ENCODE data around the gene CADPS. TPM values are rescaled to one million over a fixed set of nuclear protein-coding genes. Genes with fewer than 3 reads are reported as not detected.

CADPS gene
- total RNA-seq = 10 to 100 TPM; 29.4 to 64.2 (median 51.7) TPM
- 37.5 TPM for polyA plus RNA-seq
- long read RNA-seq, donor 1, full-length matches to known transcripts = 2 of 30 reads
- long read RNA-seq, donor 1, partial matches to known transcripts = 15 of 30 reads
- long read RNA-seq, donor 1, other reads (novel, unspliced or antisense) = 13 of 30 reads
- long read RNA-seq, donor 2, partial matches to known transcripts = 12 of 18 reads
- long read RNA-seq, donor 2, other reads (novel, unspliced or antisense) = 5 of 18 reads
- long read RNA-seq, donor 3, partial matches to known transcripts = 6 of 13 reads
- long read RNA-seq, donor 3, other reads (novel, unspliced or antisense) = 7 of 13 reads
- long read RNA-seq, donor 4, partial matches to known transcripts = 13 of 22 reads
- long read RNA-seq, donor 4, other reads (novel, unspliced or antisense) = 9 of 22 reads

- intact Hi-C loops (cut with DNase I) = loop anchor here in 3 of 4 donors (10.0 kb wide), 3 partner anchors 210 to 320 kb away; no protein-coding TSS in a partner anchor
- H3K27me3 ChIP-seq (ENCODE audit: control insufficient read depth, insufficient read depth) = no peaks in the 10 kb centered on the region
- H3K9me3 ChIP-seq (ENCODE audit: control insufficient read depth, low read length) = no peaks in the 10 kb centered on the region
- WGBS = under 1% methylated on average over 85 of the region's 85 CpGs
- no peaks in the 10 kb centered on the region for H3K4me1 ChIP-seq (ENCODE audit: control insufficient read depth, insufficient read depth, low read length)
- DNase-seq (peak; percentile 18 to 58 (median 53)), ATAC-seq (peak; percentile 9 to 50)
- peak within 1 kb of the TSS; percentile 49 for H3K4me3 ChIP-seq (ENCODE audit: low read length)
- H3K27ac ChIP-seq (ENCODE audit: low read length) = peak within 1 kb of the TSS; percentile 56
Observed at GRCh38 chr3:62874711-62875557, at the start of gene CADPS. TSS of gene CADPS (minus strand) at chr3:62875416. CDS start at chr3:62875029, 387 bp downstream.

DNA sequence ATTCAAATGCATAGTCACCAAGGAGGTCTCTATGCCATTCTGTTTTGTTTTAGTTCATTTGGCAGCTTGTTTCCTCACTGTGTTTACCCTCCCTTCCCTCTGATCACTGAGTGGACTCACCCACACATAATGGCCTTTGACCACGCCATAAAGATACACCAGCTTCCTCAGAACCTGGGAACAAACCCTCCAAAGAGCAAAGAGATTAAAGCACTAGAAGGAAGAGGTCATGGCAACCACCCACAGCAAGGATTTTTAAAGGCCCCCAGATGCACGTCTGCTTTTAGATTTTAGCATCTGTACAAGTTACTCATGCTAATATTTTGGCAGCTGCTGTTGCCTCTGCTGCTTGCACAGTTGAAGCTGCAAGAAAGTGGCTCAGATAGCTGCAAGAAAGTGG is 47.9 kb upstream of the CADPS start:
- H3K27me3 ChIP-seq (ENCODE audit: control insufficient read depth, insufficient read depth) = no peaks in the 10 kb centered on the region
- peaks cover 2% of the 10 kb centered on the region for H3K4me1 ChIP-seq (ENCODE audit: control insufficient read depth, insufficient read depth, low read length)
- intact Hi-C loops (cut with DNase I) = no loop called here
- no peak for DNase-seq
- H3K27ac ChIP-seq (ENCODE audit: low read length) = no peak overlapping the region
- H3K9me3 ChIP-seq (ENCODE audit: control insufficient read depth, low read length) = no peaks in the 10 kb centered on the region
- H3K4me3 ChIP-seq (ENCODE audit: low read length) = no peak overlapping the region
- 35% methylated on average over 2 of the region's 2 CpGs for WGBS
- no peak for ATAC-seq

DNA sequence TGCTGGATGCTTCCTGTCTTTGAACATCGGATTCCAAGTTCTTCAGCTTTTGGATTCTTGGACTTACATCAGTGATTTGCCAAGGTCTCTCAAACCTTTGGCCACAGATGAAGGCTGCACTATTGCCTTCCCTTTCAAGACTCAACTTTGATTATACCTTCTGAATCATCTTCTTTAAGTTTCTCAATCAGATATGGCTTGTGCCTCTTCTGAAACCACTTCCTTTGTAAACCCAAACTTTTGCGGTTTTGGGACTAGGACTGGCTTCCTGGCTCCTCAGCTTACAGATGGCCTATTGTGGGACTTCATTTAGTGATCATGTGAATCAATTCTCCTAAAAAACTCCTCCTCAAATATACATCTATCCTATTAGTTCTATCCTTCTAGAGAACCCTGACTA is 47.1 kb upstream of the CADPS start:
- no peak overlapping the region for H3K4me3 ChIP-seq (ENCODE audit: low read length)
- H3K27me3 ChIP-seq (ENCODE audit: control insufficient read depth, insufficient read depth) = no peaks in the 10 kb centered on the region
- WGBS = 57% methylated on average over 2 of the region's 2 CpGs
- ATAC-seq = no peak
- peaks cover 2% of the 10 kb centered on the region for H3K4me1 ChIP-seq (ENCODE audit: control insufficient read depth, insufficient read depth, low read length)
- H3K9me3 ChIP-seq (ENCODE audit: control insufficient read depth, low read length) = no peaks in the 10 kb centered on the region
- intact Hi-C loops (cut with DNase I) = no loop called here
- no peak overlapping the region for H3K27ac ChIP-seq (ENCODE audit: low read length)
- no peak for DNase-seq

DNA sequence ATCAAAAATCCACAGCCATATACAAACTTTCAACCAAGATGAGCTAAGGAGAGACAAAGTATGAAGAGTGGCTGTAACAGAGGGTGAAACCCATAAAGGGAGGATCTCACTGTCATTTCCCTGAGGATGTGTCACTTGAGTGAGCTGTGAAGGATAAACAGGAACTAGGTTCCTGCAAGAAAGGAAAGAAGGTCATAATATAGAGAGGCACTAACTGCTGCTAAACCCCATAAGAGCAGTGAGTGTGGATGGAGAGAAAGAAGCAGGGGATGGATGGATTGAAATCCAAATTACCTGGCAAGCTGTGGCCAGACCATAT is 45.2 kb upstream of the CADPS start:
- intact Hi-C loops (cut with DNase I) = no loop called here

GRCh38 chr3:62919784-62920465 is 44.7 kb upstream of the CADPS start:
- Histone ChIP-seq H3K4me1 (ENCODE audit: control insufficient read depth, insufficient read depth, low read length) (peaks cover 2% of the 10 kb centered on the region), H3K9me3 (ENCODE audit: control insufficient read depth, low read length) (no peaks in the 10 kb centered on the region), H3K27ac (ENCODE audit: low read length) (no peak overlapping the region), H3K4me3 (ENCODE audit: low read length) (no peak overlapping the region), H3K27me3 (ENCODE audit: control insufficient read depth, insufficient read depth) (no peaks in the 10 kb centered on the region)
- ATAC-seq = no peak
- DNase-seq = no peak
- intact Hi-C loops (cut with DNase I) = no loop called here
- WGBS = 68% methylated on average over 7 of the region's 7 CpGs

More for the DNA sequence above, 45.2 kb upstream of the CADPS start:
- H3K4me3 ChIP-seq (ENCODE audit: low read length) = no peak overlapping the region
- no peaks in the 10 kb centered on the region for H3K9me3 ChIP-seq (ENCODE audit: control insufficient read depth, low read length)
- no peak overlapping the region for H3K27ac ChIP-seq (ENCODE audit: low read length)
- ATAC-seq (no peak), DNase-seq (no peak)
- peaks cover 2% of the 10 kb centered on the region for H3K4me1 ChIP-seq (ENCODE audit: control insufficient read depth, insufficient read depth, low read length)
- no peaks in the 10 kb centered on the region for H3K27me3 ChIP-seq (ENCODE audit: control insufficient read depth, insufficient read depth)

GRCh38 chr3:62918777-62919176 is 43.6 kb upstream of the CADPS start:
- 44% methylated on average over 2 of the region's 2 CpGs for WGBS
- Histone ChIP-seq H3K27ac (ENCODE audit: low read length) (no peak overlapping the region), H3K27me3 (ENCODE audit: control insufficient read depth, insufficient read depth) (no peaks in the 10 kb centered on the region), H3K4me1 (ENCODE audit: control insufficient read depth, insufficient read depth, low read length) (peaks cover 2% of the 10 kb centered on the region), H3K9me3 (ENCODE audit: control insufficient read depth, low read length) (no peaks in the 10 kb centered on the region), H3K4me3 (ENCODE audit: low read length) (no peak overlapping the region)
- intact Hi-C loops (cut with DNase I) = no loop called here
- no peak for DNase-seq
- ATAC-seq = no peak

DNA sequence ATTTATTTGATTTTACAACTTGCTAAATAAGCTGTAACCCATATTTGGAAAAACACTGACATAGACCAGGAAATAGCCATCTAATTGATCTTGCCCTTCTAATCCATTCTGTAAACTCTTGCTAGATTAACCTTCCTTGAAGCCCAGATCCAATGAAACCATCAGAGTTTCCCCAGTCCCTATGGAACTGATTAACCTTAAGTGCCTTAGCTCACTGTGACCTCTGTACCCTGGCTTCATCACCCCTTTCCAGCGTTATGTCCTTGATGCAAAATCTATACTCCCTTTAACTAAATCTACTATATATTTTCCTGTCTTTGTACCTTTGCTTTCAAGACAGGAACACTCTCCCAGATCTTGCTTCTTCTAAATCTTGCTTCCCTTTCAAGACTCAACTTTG is 42.9 kb upstream of the CADPS start:
- no peak for DNase-seq
- Histone ChIP-seq H3K4me1 (ENCODE audit: control insufficient read depth, insufficient read depth, low read length) (peaks cover 2% of the 10 kb centered on the region), H3K27me3 (ENCODE audit: control insufficient read depth, insufficient read depth) (no peaks in the 10 kb centered on the region), H3K27ac (ENCODE audit: low read length) (no peak overlapping the region), H3K4me3 (ENCODE audit: low read length) (no peak overlapping the region), H3K9me3 (ENCODE audit: control insufficient read depth, low read length) (no peaks in the 10 kb centered on the region)
- no peak for ATAC-seq
- intact Hi-C loops (cut with DNase I) = no loop called here
- WGBS = 65% methylated on average over 1 of the region's 1 CpG

DNA sequence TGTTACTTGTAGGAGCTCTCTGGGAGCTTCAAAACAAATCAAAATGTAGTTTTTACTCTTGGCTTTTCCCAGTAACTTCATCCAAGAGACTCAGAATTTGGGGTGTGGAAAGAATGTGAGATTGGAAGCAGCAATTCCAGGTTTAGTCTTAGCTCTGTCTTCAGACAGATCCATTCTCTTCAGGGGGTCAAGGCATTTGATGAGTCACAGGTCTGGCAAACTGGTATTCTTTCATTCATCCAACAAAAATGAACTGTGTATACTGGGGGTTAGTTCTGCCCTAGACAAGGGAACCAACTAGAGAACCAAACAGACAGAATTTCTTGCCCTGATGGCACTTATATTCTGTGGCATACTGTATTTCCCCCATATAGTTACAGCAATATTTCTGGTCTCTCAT is 36.3 kb upstream of the CADPS start:
- Histone ChIP-seq H3K4me1 (ENCODE audit: control insufficient read depth, insufficient read depth, low read length) (no peaks in the 10 kb centered on the region), H3K27ac (ENCODE audit: low read length) (no peak overlapping the region), H3K4me3 (ENCODE audit: low read length) (no peak overlapping the region), H3K27me3 (ENCODE audit: control insufficient read depth, insufficient read depth) (no peaks in the 10 kb centered on the region), H3K9me3 (ENCODE audit: control insufficient read depth, low read length) (no peaks in the 10 kb centered on the region)
- intact Hi-C loops (cut with DNase I) = no loop called here
- DNase-seq (no peak), ATAC-seq (no peak)

DNA sequence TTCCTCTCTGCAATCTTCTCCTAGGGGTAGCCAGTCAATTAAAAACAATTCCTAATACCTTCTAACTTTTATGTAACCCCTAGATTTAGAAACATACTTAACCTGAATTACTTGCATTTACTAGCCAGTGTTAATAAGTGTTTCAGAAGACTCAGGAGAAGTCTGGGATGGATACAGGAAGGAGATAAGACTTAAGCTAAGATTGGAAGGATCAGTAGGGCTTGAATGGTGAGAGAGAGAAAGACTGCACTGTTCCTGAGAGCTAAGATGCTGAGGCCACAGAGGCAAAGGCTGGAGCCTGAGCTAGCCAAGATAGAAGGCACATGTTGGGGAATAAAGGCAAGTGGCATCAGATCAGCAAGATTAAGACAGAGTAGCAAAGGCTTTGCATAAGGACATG is 30.1 kb upstream of the CADPS start:
- Histone ChIP-seq H3K27ac (ENCODE audit: low read length) (no peak overlapping the region), H3K4me3 (ENCODE audit: low read length) (no peak overlapping the region), H3K27me3 (ENCODE audit: control insufficient read depth, insufficient read depth) (no peaks in the 10 kb centered on the region), H3K4me1 (ENCODE audit: control insufficient read depth, insufficient read depth, low read length) (no peaks in the 10 kb centered on the region), H3K9me3 (ENCODE audit: control insufficient read depth, low read length) (no peaks in the 10 kb centered on the region)
- DNase-seq (no peak), ATAC-seq (no peak)
- intact Hi-C loops (cut with DNase I) = no loop called here

DNA sequence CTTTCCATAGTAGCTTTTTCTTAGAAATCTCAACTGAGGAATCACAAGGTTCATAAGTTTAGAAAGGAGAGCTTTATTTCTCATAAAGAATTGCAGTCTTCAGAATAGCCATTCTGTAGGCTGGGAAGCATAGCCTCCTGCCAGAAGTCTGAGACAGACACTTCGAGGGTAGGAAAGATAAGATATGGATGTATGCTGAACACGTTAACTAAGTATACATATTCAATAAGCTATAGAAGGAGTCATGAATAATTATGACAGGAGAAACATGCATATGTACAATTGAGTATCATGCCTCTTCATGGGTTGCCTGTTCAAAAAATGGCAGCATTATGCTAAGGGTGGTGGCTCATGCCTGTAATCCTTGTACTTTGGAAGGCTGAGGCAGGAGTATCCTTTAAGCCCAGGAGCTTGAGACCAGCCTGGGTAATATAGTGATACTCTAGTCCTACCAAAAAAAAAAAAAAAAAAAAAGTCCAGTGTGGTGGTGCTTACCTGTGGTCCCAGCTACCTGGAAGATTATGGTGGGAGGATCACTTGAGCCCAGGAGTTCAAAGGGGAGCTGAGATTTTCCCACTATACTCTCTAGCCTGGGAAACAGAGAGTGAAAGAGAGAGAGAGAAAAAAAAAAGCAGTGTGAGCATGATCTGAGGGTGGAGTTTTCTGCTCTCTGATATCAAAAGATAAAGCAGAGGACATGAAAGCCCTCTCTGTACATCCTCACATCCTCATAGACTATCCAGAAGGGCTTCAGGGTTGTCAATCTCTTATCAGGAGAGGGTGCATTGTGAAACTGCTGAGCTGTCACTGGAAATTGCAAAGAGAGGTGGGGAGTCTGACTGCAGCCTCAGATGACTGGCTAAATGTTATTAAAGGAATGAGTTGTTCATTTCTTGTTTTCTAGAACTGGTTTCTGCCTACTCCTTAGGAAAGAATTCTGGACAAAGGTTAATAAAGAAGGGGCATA is 23.6 kb upstream of the CADPS start:
- Histone ChIP-seq H3K27ac (ENCODE audit: low read length) (no peak overlapping the region), H3K4me3 (ENCODE audit: low read length) (no peak overlapping the region), H3K9me3 (ENCODE audit: control insufficient read depth, low read length) (no peaks in the 10 kb centered on the region), H3K27me3 (ENCODE audit: control insufficient read depth, insufficient read depth) (no peaks in the 10 kb centered on the region), H3K4me1 (ENCODE audit: control insufficient read depth, insufficient read depth, low read length) (no peaks in the 10 kb centered on the region)
- DNase-seq = no peak
- WGBS = 12% methylated on average over 2 of the region's 2 CpGs
- intact Hi-C loops (cut with DNase I) = no loop called here
- ATAC-seq = no peak
